DND-41 (cell line): ENCODE measurements around the gene SORBS1.

Source experiments
- ATAC-seq: fragments of 200-7000 bp; cut with Tn5 transposase; 3 replicates; pipeline ENCODE4 v1.9.1; 2021; ENCODE audit warnings: low read depth; ENCODE audit not compliant: insufficient read depth
- DNase-seq: peaks from one replicate; pipeline ENCODE4 v3.0.0-alpha.2; 2020
- H2AFZ ChIP-seq: 2 replicates; pipeline ENCODE4 v1.6.0; 2012; ENCODE audit warnings: low read depth, low read length
- H3K27ac ChIP-seq: 2 replicates; pipeline ENCODE4 v1.5.1; 2012; ENCODE audit warnings: low read length, inconsistent platforms
- H3K27me3 ChIP-seq: fragments of 200-600 bp; sonication (generic); 2 replicates; pipeline ENCODE4 v1.6.0; 2012; ENCODE audit warnings: low read length, mild to moderate bottlenecking, inconsistent platforms; ENCODE audit not compliant: insufficient read depth, poor library complexity
- H3K36me3 ChIP-seq: 2 replicates; pipeline ENCODE4 v1.5.1; 2012; ENCODE audit warnings: low read length, inconsistent platforms; ENCODE audit not compliant: insufficient read depth
- H3K4me1 ChIP-seq: 2 replicates; pipeline ENCODE4 v1.5.1; 2012; ENCODE audit warnings: mild to moderate bottlenecking, low read length; ENCODE audit not compliant: insufficient read depth
- H3K4me2 ChIP-seq: 2 replicates; pipeline ENCODE4 v1.6.0; 2012; ENCODE audit warnings: mild to moderate bottlenecking, moderate library complexity, low read length, inconsistent platforms; ENCODE audit not compliant: insufficient read depth
- H3K4me3 ChIP-seq, 2 experiments: fragments of 200-600 bp in 1 of 2; shearing (Covaris generic) in 1 of 2; 2 replicates each; pipeline ENCODE4 v1.5.1; 2012 to 2016; ENCODE audit warnings: inconsistent platforms in 2 of 2, low read length in 2 of 2, mild to moderate bottlenecking in 2 of 2, low read depth in 1 of 2, moderate library complexity in 1 of 2
- H3K79me2 ChIP-seq: 2 replicates; pipeline ENCODE4 v1.6.0; 2012; ENCODE audit warnings: low read length, inconsistent platforms; ENCODE audit not compliant: insufficient read depth
- H3K9ac ChIP-seq: 2 replicates; pipeline ENCODE4 v1.6.0; 2012; ENCODE audit warnings: low read depth, mild to moderate bottlenecking, inconsistent platforms, low read length, moderate library complexity
- H3K9me3 ChIP-seq: 2 replicates; pipeline ENCODE4 v1.5.1; 2012; ENCODE audit warnings: low read length, moderate library complexity, mild to moderate bottlenecking, inconsistent platforms; ENCODE audit not compliant: insufficient read depth, severe bottlenecking
- H4K20me1 ChIP-seq: 2 replicates; pipeline ENCODE4 v1.6.0; 2012; ENCODE audit warnings: low read length; ENCODE audit not compliant: insufficient read depth
- EZH2 ChIP-seq: IDR thresholded peaks from 3 replicates; pipeline ENCODE4 v1.6.1; 2012; ENCODE audit warnings: borderline replicate concordance, low read depth, mild to moderate bottlenecking, moderate library complexity, low read length, inconsistent platforms; ENCODE audit not compliant: severe bottlenecking
- TF ChIP-seq, protein P1 (sequence below): IDR thresholded peaks from 2 replicates; pipeline ENCODE4 v1.5.1; 2012; ENCODE audit warnings: borderline replicate concordance, low read length, moderate library complexity, mild to moderate bottlenecking; ENCODE audit not compliant: poor library complexity, severe bottlenecking; ENCODE audit errors: extremely low read depth

SORBS1 gene

DNA sequence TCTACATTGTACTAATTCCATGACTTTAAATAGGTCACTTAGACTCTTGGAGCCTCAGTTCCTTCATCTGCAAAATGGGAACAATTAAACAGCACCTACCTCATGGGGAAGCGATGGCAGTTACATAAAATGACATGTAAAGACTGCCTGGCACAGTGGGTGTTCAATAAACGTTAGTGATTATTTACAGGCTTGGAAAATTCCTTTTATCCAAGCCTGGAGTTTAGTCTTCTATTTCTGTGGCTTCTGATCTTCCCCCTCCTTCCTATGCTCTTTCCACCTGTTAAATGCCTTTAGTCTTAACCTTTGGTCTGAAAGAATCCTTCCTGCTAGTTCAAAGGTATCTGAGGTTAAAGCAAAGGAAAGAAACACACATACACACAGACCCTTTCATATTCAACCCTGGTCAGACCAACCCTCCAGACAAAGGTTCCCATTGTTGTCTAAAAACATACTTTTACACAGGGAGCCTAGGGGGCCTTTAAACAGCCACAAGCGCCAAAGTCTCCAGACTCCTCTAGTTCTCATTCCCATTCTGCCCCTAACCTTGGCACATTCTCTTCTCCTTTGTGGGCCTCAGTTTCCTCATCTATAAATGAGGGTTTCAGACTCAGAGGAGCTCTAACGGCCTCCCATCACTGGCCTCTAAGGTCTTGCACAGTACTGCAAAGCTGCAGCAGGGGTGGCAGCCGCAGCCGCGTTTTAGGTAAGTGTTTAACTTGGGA is 21.4 kb downstream of the SORBS1 start:
- TF ChIP-seq, protein P1, sequence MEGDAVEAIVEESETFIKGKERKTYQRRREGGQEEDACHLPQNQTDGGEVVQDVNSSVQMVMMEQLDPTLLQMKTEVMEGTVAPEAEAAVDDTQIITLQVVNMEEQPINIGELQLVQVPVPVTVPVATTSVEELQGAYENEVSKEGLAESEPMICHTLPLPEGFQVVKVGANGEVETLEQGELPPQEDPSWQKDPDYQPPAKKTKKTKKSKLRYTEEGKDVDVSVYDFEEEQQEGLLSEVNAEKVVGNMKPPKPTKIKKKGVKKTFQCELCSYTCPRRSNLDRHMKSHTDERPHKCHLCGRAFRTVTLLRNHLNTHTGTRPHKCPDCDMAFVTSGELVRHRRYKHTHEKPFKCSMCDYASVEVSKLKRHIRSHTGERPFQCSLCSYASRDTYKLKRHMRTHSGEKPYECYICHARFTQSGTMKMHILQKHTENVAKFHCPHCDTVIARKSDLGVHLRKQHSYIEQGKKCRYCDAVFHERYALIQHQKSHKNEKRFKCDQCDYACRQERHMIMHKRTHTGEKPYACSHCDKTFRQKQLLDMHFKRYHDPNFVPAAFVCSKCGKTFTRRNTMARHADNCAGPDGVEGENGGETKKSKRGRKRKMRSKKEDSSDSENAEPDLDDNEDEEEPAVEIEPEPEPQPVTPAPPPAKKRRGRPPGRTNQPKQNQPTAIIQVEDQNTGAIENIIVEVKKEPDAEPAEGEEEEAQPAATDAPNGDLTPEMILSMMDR: no peak
- TF ChIP-seq EZH2: no peak
- no peaks in the 10 kb centered on the region for H3K9me3 ChIP-seq
- H4K20me1 ChIP-seq: no peaks in the 10 kb centered on the region
- no peaks in the 10 kb centered on the region for H3K4me1 ChIP-seq
- H3K9ac ChIP-seq: no peak overlapping the region
- no peaks in the 10 kb centered on the region for H3K36me3 ChIP-seq
- H3K27ac ChIP-seq: no peak overlapping the region
- no peak overlapping the region for H3K4me3 ChIP-seq
- no peak overlapping the region for H3K4me2 ChIP-seq
- H3K27me3 ChIP-seq: no peaks in the 10 kb centered on the region
- H3K79me2 ChIP-seq: no peaks in the 10 kb centered on the region
- ATAC-seq (no peak), DNase-seq (no peak)
- H2AFZ ChIP-seq: no peak overlapping the region

DNA sequence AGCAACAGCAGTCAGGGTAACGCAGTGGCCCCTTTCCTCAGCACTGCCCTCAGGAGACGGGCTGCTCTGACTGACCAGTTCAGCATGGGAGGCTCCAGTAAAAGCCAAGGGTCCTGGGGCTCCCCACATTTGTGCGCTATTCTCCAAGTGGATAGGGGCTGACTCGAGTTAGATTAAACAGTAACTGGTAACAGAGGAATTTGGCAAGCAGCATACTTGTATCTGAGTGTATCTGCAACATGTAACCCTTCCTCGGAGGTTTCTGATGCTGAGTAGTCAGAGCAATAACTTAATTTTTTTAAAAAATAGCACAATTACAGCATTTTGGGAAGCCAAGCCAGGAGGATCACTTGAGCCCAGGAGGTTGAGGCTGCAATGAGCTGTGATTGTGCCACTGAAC is 22.8 kb downstream of the SORBS1 start:
- ATAC-seq (no peak), DNase-seq (no peak)
- H3K36me3 ChIP-seq: no peaks in the 10 kb centered on the region
- no peak overlapping the region for H3K4me3 ChIP-seq
- no peak overlapping the region for H3K4me2 ChIP-seq
- TF ChIP-seq EZH2: no peak
- TF ChIP-seq, protein P1: no peak
- no peak overlapping the region for H2AFZ ChIP-seq
- no peaks in the 10 kb centered on the region for H4K20me1 ChIP-seq
- H3K27ac ChIP-seq: no peak overlapping the region
- no peaks in the 10 kb centered on the region for H3K4me1 ChIP-seq
- no peaks in the 10 kb centered on the region for H3K79me2 ChIP-seq
- H3K9ac ChIP-seq: no peak overlapping the region
- H3K27me3 ChIP-seq: no peaks in the 10 kb centered on the region
- no peaks in the 10 kb centered on the region for H3K9me3 ChIP-seq

DNA sequence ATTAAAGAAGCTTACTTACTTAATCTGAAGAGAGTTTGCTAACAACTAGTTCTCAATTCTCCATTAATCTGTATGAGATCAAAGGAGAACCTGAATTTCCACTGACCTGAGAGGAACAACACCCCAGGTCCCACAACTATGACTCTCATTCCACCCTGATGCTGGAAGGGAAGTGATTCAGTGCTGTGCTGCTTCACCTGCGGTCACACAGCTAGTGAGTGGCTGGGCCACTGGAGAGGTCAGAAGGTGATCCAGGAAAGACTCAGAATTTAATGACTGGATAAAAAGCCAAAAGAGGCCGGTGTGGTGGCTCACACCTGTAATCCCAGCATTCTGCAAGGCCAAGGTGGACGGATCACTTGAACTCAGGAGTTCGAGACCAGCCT is 23.6 kb downstream of the SORBS1 start:
- DNase-seq (no peak), ATAC-seq (no peak)
- no peak overlapping the region for H3K4me2 ChIP-seq
- no peaks in the 10 kb centered on the region for H3K4me1 ChIP-seq
- no peaks in the 10 kb centered on the region for H3K9me3 ChIP-seq
- no peak overlapping the region for H3K27ac ChIP-seq
- H4K20me1 ChIP-seq: no peaks in the 10 kb centered on the region
- H3K9ac ChIP-seq: no peak overlapping the region
- no peak overlapping the region for H2AFZ ChIP-seq
- no peak for TF ChIP-seq EZH2
- TF ChIP-seq, protein P1: no peak
- H3K4me3 ChIP-seq: no peak overlapping the region
- H3K36me3 ChIP-seq: no peaks in the 10 kb centered on the region
- no peaks in the 10 kb centered on the region for H3K27me3 ChIP-seq
- H3K79me2 ChIP-seq: no peaks in the 10 kb centered on the region
